HUES6 (cell line): Measurements from ENCODE around the gene CTNNAL1.
"Not testable (repeated sequence)": the region's sequence is repeated elsewhere in the genome, so short reads cannot be mapped to it uniquely, and the experiment has no call there.

ENCODE experiments used
- H3K27ac ChIP-seq: 2 replicates; pipeline ENCODE4 v1.7.0; 2013; ENCODE audit warnings: low read depth, mild to moderate bottlenecking, low read length, inconsistent platforms
- H3K27me3 ChIP-seq: 2 replicates; pipeline ENCODE4 v1.6.1; 2013; ENCODE audit warnings: low read length; ENCODE audit not compliant: control insufficient read depth, insufficient read depth
- H3K36me3 ChIP-seq: 2 replicates; pipeline ENCODE4 v1.6.1; 2013; ENCODE audit warnings: low read length; ENCODE audit not compliant: control insufficient read depth, insufficient read depth
- H3K4me1 ChIP-seq: 2 replicates; pipeline ENCODE4 v1.6.1; 2013; ENCODE audit warnings: low read length; ENCODE audit not compliant: control insufficient read depth, insufficient read depth
- H3K4me3 ChIP-seq: 2 replicates; pipeline ENCODE4 v1.5.1; 2013; ENCODE audit warnings: low read depth, low read length
- H3K9ac ChIP-seq: one replicate; pipeline ENCODE4 v1.6.1; 2013; ENCODE audit warnings: mild to moderate bottlenecking, low read length
- H3K9me3 ChIP-seq: 2 replicates; pipeline ENCODE4 v1.6.1; 2013; ENCODE audit warnings: low read depth, low read length; ENCODE audit not compliant: control insufficient read depth, insufficient read depth

Gene CTNNAL1

GRCh38 chr9:108994695-108995094, 18.6 kb downstream of the CTNNAL1 start:
- Histone ChIP-seq H3K27ac (no peak overlapping the region), H3K4me1 (no peaks in the 10 kb centered on the region), H3K36me3 (peaks cover 15% of the 10 kb centered on the region), H3K9me3 (no peaks in the 10 kb centered on the region), H3K27me3 (no peaks in the 10 kb centered on the region), H3K9ac (no peak overlapping the region), H3K4me3 (no peak overlapping the region)

GRCh38 chr9:108991479-108991878, 21.8 kb downstream of the CTNNAL1 start:
- no peak overlapping the region for H3K27ac ChIP-seq
- H3K36me3 ChIP-seq = peaks cover 21% of the 10 kb centered on the region
- H3K27me3 ChIP-seq = no peaks in the 10 kb centered on the region
- no peak overlapping the region for H3K4me3 ChIP-seq
- H3K9me3 ChIP-seq = no peaks in the 10 kb centered on the region
- no peak overlapping the region for H3K9ac ChIP-seq
- H3K4me1 ChIP-seq = no peaks in the 10 kb centered on the region

- Histone ChIP-seq H3K9me3 (no peaks in the 10 kb centered on the region), H3K4me1 (no peaks in the 10 kb centered on the region), H3K4me3 (no peak overlapping the region), H3K9ac (no peak overlapping the region), H3K27me3 (no peaks in the 10 kb centered on the region), H3K27ac (no peak overlapping the region), H3K36me3 (peaks cover 31% of the 10 kb centered on the region)
Observed at GRCh38 chr9:108983885-108984284, 29.4 kb downstream of the CTNNAL1 start.

GRCh38 chr9:108980893-108981292, 32.4 kb downstream of the CTNNAL1 start:
- no peak overlapping the region for H3K27ac ChIP-seq
- H3K9me3 ChIP-seq = no peaks in the 10 kb centered on the region
- H3K4me1 ChIP-seq = no peaks in the 10 kb centered on the region
- H3K4me3 ChIP-seq = no peak overlapping the region
- H3K27me3 ChIP-seq = no peaks in the 10 kb centered on the region
- H3K9ac ChIP-seq = no peak overlapping the region
- peaks cover 39% of the 10 kb centered on the region for H3K36me3 ChIP-seq

GRCh38 chr9:108978205-108978604, 35.1 kb downstream of the CTNNAL1 start:
- Histone ChIP-seq H3K9ac (no peak overlapping the region), H3K27me3 (no peaks in the 10 kb centered on the region), H3K27ac (no peak overlapping the region), H3K4me1 (no peaks in the 10 kb centered on the region), H3K9me3 (no peaks in the 10 kb centered on the region), H3K36me3 (peaks cover 39% of the 10 kb centered on the region), H3K4me3 (no peak overlapping the region)

- Histone ChIP-seq H3K27me3 (no peaks in the 10 kb centered on the region), H3K36me3 (peaks cover 46% of the 10 kb centered on the region), H3K4me3 (no peak overlapping the region), H3K27ac (no peak overlapping the region), H3K9ac (no peak overlapping the region), H3K4me1 (no peaks in the 10 kb centered on the region), H3K9me3 (no peaks in the 10 kb centered on the region; the same call in 1 of the 2 replicates)
Observed at GRCh38 chr9:108973895-108974294, 39.4 kb downstream of the CTNNAL1 start.

GRCh38 chr9:108972626-108973209, 40.6 kb downstream of the CTNNAL1 start:
- H3K9ac ChIP-seq = no peak overlapping the region
- H3K36me3 ChIP-seq = peaks cover 42% of the 10 kb centered on the region
- no peaks in the 10 kb centered on the region for H3K27me3 ChIP-seq
- H3K4me3 ChIP-seq = no peak overlapping the region
- no peaks in the 10 kb centered on the region for H3K4me1 ChIP-seq
- H3K27ac ChIP-seq = no peak overlapping the region
- H3K9me3 ChIP-seq = no peaks in the 10 kb centered on the region; the same call in 1 of the 2 replicates

- H3K4me3 ChIP-seq = no peak overlapping the region
- H3K36me3 ChIP-seq = peaks cover 42% of the 10 kb centered on the region
- H3K27me3 ChIP-seq = no peaks in the 10 kb centered on the region
Observed at GRCh38 chr9:108972186-108972585, 41.1 kb downstream of the CTNNAL1 start.

GRCh38 chr9:108971392-108971791, 41.9 kb downstream of the CTNNAL1 start:
- not testable (repeated sequence) for H3K27me3 ChIP-seq, H3K9me3 ChIP-seq, H3K27ac ChIP-seq, H3K9ac ChIP-seq, H3K4me1 ChIP-seq, H3K4me3 ChIP-seq
- H3K36me3 ChIP-seq = peaks cover 39% of the 10 kb centered on the region

More at GRCh38 chr9:108972186-108972585, 41.1 kb downstream of the CTNNAL1 start:
- no peak overlapping the region for H3K9ac ChIP-seq
- H3K27ac ChIP-seq = no peak overlapping the region
- H3K4me1 ChIP-seq = no peaks in the 10 kb centered on the region
- no peaks in the 10 kb centered on the region; the same call in 1 of the 2 replicates for H3K9me3 ChIP-seq

- Histone ChIP-seq H3K9ac (no peak overlapping the region), H3K4me3 (no peak overlapping the region), H3K27ac (no peak overlapping the region), H3K9me3 (no peaks in the 10 kb centered on the region; the same call in 1 of the 2 replicates), H3K36me3 (peaks cover 49% of the 10 kb centered on the region), H3K4me1 (no peaks in the 10 kb centered on the region), H3K27me3 (no peaks in the 10 kb centered on the region)
Observed at GRCh38 chr9:108967916-108968315, 45.4 kb downstream of the CTNNAL1 start.

- H3K27me3 ChIP-seq = no peaks in the 10 kb centered on the region
- peaks cover 24% of the 10 kb centered on the region for H3K36me3 ChIP-seq
- no peak overlapping the region for H3K4me3 ChIP-seq
- H3K9ac ChIP-seq = no peak overlapping the region
- H3K9me3 ChIP-seq = no peaks in the 10 kb centered on the region
- H3K4me1 ChIP-seq = no peaks in the 10 kb centered on the region
- H3K27ac ChIP-seq = no peak overlapping the region
Observed at GRCh38 chr9:108963459-108964143, 49.7 kb downstream of the CTNNAL1 start.
